Endothelial cell of umbilical vein (primary cell): ENCODE results near the gene CORO6.

Source experiments
- EZH2 ChIP-seq: IDR thresholded peaks from 2 replicates; pipeline ENCODE4 v1.6.1; 2012; ENCODE audit warnings: borderline replicate concordance, low read depth, mild to moderate bottlenecking, moderate library complexity, low read length, inconsistent platforms; ENCODE audit not compliant: severe bottlenecking
- GATA2 ChIP-seq: IDR thresholded peaks from 2 replicates; pipeline ENCODE4 v1.7.0; 2011; ENCODE audit warnings: low read depth, mild to moderate bottlenecking, moderate library complexity, mixed read lengths, low read length; ENCODE audit not compliant: insufficient read length, insufficient read depth
- JUN ChIP-seq: IDR thresholded peaks from 2 replicates; pipeline ENCODE4 v1.6.1; 2011; ENCODE audit warnings: borderline replicate concordance, low read depth; ENCODE audit not compliant: insufficient read length, insufficient read depth
- POLR2A ChIP-seq: IDR thresholded peaks from 2 replicates; pipeline ENCODE4 v1.6.1; 2012; ENCODE audit warnings: low read depth, mild to moderate bottlenecking, control low read depth, low read length
- POLR2AphosphoS5 ChIP-seq: IDR thresholded peaks from 2 replicates; pipeline ENCODE4 v1.6.1; 2012; ENCODE audit warnings: low read depth, mild to moderate bottlenecking, control low read depth, low read length, moderate library complexity; ENCODE audit not compliant: insufficient read depth
- TF ChIP-seq, protein P1 (sequence below), 2 donors: IDR thresholded peaks; 1 replicate in 1 of 2; 2 replicates in 1 of 2; pipeline ENCODE4 v1.5.1; 2011; ENCODE audit warnings: low read length in 2 of 2, mild to moderate bottlenecking in 2 of 2, moderate library complexity in 2 of 2, control low read depth in 1 of 2, inconsistent platforms in 1 of 2, low read depth in 1 of 2; ENCODE audit not compliant: insufficient read depth in 1 of 2; ENCODE audit errors: extremely low read depth in 1 of 2
- TF ChIP-seq, protein P2 (sequence below): IDR thresholded peaks from 2 replicates; pipeline ENCODE4 v1.6.1; 2011; ENCODE audit not compliant: insufficient read depth, insufficient read length

DNA sequence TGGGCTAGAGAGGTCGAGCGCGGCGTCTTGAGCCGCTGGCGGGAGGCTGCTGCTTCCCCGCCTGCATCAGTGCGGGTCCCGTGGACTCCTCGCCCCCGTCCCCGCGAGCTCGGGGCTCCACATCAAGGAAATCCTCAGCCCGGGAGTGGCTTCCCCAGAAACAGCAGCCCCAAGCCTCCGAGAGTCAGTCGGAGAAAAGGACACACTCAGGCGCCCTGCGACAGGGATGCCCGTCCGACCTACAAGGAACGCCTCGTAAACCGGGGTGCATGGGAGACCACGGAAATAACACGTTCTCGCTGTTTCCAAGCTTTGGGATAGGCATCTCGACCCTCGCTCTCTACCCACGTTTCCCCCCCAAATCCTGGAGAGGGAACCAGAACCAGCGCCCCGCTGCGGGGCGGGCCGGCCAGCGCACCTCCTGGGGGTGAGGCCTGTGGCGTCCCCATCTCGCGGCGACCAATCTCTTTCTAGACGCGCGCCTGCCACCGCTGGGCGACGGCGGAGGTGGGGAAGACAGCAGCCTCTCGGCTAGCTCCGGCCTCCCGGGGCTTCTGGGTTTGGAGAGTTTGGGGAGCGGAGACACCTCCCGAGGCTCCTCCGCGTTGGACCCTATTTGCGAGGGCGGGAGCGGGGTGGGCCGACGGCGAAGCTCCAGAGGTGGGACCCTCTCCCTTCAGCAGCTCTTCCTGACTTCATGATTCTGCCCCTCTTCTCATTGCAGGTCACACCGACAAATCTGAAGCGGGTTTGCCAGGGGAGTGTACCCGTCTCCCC, 55.0 kb downstream of the CORO6 start:
- TF ChIP-seq POLR2AphosphoS5 (no peak), EZH2 (no peak), JUN (no peak), POLR2A (peak; percentile 4), GATA2 (no peak)
- TF ChIP-seq, protein P1, sequence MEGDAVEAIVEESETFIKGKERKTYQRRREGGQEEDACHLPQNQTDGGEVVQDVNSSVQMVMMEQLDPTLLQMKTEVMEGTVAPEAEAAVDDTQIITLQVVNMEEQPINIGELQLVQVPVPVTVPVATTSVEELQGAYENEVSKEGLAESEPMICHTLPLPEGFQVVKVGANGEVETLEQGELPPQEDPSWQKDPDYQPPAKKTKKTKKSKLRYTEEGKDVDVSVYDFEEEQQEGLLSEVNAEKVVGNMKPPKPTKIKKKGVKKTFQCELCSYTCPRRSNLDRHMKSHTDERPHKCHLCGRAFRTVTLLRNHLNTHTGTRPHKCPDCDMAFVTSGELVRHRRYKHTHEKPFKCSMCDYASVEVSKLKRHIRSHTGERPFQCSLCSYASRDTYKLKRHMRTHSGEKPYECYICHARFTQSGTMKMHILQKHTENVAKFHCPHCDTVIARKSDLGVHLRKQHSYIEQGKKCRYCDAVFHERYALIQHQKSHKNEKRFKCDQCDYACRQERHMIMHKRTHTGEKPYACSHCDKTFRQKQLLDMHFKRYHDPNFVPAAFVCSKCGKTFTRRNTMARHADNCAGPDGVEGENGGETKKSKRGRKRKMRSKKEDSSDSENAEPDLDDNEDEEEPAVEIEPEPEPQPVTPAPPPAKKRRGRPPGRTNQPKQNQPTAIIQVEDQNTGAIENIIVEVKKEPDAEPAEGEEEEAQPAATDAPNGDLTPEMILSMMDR (IDR thresholded peaks at IDR 0.05; ENCODE audit: extremely low read depth in 1 of 2, insufficient read depth in 1 of 2, low read depth in 1 of 2, low read length in 2 of 2) = peak; percentile 6 to 32
- TF ChIP-seq, protein P2, sequence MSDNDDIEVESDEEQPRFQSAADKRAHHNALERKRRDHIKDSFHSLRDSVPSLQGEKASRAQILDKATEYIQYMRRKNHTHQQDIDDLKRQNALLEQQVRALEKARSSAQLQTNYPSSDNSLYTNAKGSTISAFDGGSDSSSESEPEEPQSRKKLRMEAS = no peak
